Measurements from ENCODE around the gene SBDS.
A peak's percentile ranks its signal among the peaks of the same experiment; 100 is the strongest.
"Not testable (repeated sequence)": the region's sequence is repeated elsewhere in the genome, so short reads cannot be mapped to it uniquely, and the experiment has no call there.

Gene SBDS

DNA sequence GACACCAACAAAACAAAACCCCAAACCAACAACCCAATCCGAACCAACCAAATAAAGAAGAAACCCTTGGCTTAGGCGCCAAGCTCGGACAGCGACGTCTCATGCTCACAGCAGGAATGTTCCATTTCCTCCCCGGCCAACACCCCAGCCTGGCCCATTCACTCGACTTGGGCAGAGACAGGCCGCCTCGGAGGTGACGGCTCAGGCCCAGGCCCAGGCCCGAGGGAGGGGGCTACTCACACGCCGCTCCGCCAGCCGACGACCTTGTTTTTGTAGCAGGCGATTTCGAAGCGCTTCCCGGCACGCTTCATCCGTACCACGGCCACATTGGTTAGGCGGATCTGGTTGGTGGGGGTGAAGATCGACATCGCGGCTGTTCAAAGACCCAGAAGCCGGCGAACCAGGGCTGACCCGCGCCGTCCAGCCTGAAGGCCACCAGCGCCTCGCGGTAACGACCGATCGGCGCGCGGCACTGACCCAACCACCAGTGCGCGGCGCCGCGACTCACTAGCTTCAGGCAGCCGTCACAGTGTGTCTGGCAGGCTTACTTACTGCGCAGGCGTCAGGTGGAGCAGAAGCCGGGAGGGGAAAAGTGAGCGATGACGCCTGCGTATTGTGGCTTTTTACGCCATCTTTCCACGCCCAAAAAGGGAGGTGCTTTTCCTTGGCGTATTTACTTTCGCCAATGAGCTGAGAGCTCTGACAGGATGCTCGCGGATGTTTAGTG is at the start of gene SBDS:
Gene SBDS, minus strand, starts transcription at position 537 of the 727 bp plus-strand sequence. Its CDS starts 169 bp downstream, at position 368.
- DNase-seq: peak; percentile 99

DNA sequence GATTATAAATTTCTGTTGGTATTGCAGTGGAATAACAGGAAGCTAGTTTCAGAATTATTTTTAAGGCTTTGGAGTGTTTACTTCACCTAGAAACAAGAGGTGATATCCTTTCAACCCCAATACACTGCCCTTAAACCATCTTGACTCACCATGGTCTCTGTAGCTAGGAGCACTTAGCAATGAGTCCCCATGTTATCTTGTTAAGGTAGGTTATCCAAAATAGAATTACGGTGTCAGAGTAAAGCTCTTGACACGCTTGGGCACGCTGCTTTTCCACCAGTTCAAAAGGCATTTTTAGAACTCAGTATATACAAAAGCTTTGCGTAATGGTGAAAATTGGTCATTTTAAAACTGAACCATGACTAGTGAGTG is 48.2 kb upstream of the SBDS start:
- DNase-seq: not testable (repeated sequence)

DNA sequence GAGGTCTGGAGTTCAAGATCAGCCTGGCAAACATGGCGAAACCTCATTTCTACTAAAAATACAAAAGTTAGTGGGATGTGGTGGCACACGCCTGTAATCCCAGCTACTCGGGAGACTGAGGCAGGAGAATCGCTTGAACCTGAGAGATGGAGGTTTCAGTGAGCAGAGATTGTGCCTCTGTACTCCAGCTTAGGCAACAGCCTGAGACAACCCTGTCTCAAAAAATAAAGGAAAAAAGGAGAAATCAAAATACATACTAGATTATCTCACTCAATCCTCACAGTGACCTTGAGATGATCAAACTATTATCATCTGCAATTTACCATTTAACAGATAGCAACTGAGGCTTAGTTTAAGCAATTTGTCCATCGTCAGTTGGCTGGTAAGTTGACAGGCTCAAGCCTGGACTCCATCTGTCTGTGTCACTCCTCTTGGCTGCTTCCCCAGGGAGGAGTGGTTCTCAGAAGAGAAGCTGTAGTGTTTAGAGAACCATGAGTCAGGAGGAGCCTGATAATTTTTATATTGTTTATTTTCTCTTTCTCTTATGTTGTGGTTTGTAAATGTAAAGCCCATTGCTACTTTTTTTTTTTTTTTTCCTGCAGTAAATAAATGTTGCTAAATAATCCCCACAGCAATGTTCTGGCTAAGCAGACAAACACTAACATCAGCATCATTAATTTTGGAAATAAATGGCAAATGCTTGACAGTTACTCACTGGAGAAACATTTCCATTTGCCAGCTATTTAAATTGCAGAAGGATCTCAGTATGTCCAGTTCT is 47.6 kb upstream of the SBDS start:
- DNase-seq: peak; percentile 48

DNA sequence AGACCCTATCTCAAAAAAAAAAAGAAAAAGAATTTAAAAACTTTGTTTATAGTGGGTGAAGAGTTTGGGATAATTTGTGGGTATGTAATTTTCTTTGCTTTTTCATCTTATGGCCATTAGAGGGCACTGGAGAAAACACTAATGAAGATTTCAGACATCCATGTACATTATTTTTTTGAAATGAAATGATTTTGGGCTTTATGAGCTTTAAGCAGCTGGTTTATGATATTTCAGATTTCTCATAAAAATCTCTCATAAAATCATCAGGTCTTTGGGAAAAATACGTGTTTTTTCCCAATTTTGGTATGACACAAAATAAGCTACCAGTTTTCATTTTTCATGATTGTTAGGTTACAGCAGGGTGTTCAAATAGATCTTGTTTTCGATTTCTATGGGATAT is 45.4 kb upstream of the SBDS start:
- DNase-seq: not testable (repeated sequence)

DNA sequence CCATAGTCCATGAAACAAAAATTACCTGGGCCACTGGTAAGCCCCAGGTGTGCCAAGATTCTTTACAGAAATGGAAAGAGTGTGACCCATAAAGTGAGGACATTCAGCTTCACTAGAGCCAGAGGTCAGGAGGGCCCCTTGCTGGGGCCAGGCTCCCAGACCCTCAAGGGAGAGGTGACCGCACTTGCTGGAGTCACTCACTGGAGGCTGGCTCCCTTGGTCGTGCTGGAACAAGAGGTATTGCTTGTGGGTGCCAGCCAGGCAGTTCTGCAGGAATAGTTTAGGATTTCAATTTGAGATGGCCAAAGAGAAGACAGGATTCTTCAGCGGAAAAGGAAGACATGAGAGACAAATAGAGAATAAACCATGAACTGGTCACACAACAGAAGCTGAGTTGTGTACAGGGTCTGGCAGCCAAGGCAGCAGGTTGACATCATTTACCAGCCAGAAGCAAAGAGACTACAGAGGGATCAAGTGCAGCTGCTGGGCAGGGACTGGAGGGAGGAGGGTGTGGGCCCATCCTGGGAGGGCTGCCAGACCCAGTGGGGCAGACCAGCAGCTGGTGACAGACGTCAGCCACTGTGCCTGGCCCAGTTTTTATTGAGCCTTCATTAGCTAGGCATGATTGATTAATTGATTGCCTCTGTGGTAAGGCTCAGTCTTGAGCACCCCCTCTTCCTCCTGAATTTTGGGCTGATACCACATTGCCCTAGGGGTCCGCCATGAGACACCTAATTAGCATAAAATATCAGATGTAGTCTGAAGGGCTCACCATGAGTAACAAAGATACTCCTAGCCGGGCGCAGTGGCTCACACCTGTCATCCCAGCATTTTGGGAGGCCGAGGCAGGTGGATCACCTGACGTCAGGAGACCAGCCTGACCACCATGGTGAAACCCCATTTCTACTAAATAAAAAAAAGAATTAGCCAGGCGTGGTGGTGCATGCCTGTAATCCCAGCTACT is 41.3 kb upstream of the SBDS start:
- peak; percentile 48 for DNase-seq

DNA sequence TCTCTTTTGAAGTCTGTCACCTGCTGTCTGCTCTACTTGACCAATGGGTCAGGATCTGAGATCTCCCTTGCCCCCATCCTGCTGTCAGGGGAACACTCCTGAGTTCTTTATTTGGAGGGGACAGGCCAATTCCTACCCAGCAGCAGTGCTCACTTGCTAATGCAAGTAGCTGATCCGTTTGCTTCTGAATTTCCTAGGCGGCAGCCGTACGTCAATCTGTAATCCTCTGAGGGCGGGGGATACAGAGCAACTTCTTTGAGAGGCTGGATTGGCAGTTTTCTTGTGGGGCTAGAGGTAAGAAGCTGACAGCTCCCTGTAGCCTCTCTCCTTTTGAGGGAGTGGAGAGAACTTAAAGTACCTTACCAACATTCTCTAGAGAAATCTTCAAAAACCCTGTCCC is 37.9 kb upstream of the SBDS start:
- no peak for DNase-seq

DNA sequence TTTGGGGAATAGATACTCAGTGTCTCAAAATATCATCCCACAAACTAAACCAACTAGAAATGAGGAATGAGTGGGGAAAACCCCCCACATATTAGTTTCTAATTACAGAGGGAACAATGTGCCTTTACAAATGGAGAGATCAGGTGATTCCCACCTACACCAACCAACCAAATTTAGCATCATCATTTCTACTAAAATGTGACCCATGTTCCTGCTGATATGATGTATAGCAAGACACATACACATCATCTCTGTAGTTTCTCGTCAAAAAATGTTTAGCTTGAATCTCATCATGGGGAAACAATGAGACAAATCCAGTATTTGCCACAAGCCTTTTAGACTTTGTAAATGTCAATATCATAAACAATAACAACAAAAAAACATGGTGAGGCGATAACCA is 36.3 kb upstream of the SBDS start:
- DNase-seq: not testable (repeated sequence)

DNA sequence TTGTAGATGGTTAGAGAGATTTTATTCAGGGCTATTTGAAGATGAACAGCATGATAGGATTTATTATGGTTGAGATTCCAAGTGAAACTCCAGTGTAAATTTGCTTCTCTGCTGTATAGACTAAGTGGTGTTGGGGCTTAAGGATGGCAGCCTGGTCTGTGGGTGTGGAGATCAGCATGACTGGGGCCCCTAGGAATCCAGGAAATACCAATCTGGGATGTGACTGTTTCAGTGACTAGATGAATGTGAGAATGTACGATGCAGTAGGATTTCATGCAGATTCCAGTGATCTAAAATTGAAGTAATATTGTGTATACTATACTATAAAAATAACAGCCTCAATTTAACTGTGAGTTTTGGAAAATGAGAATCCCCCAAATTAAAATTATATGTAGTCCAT is 30.1 kb upstream of the SBDS start:
- not testable (repeated sequence) for DNase-seq

DNA sequence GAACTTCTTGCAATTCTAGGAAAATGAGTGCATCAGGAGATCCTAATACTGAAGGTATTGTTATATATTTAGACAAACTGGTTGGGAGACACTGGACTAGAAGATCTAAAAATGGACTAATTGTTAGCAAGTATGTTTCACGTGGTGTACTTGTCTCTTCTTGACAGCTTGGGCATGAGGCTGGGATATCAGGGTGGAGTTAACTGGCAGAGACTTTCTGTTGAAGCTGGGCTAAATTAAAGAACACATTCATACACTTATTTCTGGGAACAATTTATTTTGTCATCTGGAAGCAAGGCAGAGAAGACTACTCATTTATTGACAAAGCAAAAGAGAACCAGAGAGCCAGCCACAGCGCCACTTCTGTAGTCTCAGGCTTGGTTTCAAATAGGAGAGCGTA is 27.1 kb upstream of the SBDS start:
- no peak for DNase-seq

DNA sequence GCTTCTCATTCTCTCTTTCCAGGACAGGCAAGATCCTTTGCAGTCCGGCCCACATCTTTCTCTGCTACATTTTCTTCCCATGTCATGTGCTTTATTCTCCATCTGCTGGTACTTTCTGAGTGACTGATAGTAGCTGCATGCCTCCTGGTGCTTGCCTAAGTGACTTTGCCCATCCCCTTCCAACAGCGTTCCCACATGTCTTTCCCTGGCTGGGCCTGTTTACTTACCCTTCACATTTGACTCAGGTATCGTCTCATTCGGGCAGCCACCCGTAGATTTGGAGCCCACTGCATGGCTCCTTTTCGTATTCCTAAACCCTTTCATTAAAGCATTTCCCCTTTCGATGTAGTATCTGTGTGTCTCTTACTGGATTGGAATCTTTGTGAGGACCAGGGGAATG is 25.9 kb upstream of the SBDS start:
- DNase-seq: no peak

DNA sequence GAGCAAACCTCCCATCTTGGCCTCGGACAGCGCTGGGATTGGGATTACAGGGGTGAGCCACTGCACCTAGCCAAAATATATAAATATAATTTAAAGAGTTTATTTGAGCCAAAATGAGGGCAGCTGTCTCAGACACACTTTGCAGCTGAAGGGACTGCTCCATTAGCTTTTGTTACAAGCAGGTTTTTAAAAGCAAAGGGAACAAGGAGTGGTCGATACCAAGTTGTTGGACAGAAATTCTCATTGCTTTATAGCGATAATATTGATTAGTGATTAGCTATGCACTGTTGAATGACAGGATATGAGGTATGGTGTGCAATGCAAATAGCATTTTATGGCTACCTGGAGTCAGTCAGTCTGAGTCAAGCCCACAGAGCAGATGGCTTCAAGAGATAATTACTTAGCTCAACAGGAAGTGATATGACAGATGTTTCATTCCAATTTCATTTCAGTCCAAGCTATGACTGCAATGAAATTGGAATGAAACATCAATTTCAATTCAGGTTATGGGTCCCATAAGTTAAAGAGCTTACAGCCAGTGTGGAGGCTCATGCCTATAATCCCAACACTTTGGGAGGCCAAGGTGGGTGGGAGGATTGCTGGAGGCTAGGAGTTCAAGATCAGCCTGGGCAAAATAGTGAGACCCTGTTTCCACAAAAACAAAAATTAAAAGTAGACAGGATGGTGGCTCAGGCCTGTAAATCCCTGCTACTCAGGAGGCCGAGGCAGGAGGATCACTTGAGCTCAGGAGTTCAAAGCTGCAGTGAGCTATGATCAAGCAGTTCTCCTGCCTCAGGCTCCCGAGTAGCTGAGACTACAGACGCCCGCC is 24.4 kb upstream of the SBDS start:
- no peak for DNase-seq

DNA sequence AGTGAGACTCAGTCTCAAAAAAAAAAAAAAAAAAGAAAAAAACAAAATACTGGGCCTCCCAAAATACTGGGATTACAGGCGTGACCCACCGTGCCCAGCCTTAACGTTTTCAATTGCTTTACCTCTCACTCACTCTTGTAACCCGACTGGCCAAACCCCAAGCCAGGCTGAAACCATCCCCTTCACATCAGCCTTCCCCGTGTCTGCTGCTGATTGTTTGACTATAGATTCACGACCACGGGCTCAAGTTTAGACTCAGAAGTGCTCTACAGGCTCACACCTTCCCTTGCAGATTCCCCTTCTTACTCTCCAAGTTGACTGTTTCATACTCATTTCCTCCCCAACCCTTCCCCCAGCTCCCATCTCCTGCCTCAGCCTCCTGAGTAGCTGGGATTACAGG is 23.6 kb upstream of the SBDS start:
- no peak for DNase-seq

DNA sequence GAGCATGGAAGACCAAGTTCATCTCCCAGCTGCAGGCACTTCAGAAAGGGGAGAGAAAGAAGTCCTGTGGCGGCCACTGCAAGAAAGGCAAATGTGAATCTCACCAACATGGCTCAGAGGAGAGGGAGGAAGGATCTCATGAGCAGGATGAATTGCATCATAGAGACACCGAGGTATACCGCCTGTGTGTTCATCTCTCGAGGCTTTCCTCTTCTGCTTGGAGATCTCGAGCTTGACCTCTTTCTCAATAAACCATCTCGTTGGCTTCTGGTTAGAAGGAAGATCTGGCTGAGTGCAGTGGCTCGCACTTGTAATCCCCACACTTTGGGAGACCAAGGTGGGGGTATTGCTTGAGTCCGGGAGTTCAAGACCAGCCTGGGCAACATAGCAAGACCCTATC is 22.6 kb upstream of the SBDS start:
- not testable (repeated sequence) for DNase-seq

DNA sequence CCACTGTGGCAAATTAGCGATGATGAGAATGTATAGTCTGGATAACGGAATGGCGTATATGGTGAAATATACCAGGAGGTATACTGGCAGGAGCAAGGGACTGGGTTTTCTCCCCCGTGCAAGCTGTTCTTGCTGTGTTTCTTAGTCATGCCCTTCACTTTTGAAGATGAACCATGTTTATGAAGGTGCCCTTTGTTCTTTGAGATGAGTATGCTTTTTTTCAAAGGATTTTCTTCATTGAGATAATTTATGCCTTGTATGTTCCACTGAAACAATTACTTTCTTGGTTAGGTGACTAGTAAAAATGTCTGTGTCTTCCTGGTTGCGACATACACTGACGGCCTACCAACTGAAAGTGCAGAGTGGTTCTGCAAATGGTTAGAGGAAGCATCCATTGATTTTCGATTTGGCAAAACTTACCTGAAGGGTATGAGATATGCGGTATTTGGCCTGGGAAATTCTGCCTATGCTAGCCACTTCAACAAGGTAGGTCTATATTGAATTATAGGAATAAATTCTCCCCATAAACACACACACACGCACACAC is 18.8 kb upstream of the SBDS start:
- DNase-seq: not testable (repeated sequence)

DNA sequence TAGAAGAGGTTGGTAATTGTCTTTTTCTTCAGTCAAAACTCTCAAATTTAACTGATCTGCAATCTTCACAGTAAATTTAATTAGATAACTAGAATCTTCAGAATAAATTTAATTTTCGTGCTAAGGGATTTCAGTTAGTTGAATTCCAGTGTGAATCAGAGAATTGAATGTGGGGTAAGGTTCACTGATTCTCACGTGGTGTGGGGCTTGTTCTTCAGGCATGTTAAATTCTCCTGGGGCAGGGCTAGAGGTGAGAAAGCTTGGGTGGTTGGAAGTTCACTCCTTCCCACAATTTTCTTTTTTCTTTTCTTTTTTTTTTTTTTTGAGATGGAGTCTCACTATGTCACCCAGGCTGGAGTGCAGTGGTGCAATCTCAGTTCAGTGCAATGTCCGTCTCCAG is 14.3 kb upstream of the SBDS start:
- DNase-seq: not testable (repeated sequence)

DNA sequence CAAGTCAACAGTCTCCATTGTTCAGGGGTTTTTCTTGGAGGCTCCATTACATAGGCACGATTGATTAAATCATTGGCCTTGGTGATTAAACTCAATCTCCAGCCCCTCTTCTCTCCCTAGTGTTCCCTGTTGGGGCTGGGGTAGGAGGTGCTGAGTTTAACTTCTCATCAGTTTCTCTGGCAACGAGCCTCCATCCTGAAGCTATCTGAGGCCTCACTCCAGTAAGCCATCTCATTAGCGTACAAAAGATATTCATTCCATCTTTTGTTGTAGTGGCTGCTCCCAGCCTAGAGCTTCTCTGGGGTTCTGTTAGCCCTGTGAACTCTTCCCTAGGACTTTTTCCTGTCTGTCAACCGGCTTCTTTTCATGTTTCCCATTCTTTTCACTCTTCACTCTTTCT is 12.9 kb upstream of the SBDS start:
- DNase-seq: no peak

DNA sequence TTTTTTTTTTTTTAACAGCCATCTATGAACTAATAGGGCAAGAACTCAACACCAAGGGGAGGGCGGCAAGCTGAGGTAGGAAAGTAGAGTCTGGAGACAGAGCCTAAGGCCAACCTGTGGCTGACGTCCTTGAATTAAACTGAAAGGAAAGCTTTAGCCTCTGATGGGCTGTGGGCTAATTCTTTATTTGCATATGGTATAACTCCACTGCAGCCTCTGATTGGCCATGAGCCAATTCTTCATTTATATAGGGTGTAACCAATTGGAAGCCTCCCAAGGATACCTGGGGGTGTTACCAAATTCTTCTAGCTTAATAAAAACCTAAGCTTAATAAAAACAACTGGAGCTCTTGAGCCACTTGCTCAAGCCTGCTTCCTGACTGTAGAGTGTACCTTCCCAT is 11.6 kb upstream of the SBDS start:
- DNase-seq: no peak

DNA sequence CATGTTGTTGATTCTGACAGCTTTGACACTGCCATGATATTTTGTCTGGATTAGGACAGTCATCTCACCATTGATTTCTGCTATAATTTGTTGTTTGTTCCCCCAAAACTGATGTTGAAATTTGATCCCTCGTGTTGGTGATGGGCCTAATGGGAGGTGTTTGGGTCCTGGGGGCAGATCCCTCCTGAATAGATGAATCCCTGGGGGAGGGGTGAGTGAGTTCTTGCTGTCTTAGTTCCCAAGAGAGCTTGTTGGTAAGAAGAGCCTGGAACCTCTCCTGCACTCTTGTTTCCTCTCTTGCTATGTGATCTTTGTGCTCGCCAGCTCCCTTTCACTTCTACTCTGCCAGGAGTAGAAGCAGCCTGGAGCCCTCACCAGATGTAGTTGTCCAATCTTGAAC is 8.8 kb upstream of the SBDS start:
- not testable (repeated sequence) for DNase-seq

DNA sequence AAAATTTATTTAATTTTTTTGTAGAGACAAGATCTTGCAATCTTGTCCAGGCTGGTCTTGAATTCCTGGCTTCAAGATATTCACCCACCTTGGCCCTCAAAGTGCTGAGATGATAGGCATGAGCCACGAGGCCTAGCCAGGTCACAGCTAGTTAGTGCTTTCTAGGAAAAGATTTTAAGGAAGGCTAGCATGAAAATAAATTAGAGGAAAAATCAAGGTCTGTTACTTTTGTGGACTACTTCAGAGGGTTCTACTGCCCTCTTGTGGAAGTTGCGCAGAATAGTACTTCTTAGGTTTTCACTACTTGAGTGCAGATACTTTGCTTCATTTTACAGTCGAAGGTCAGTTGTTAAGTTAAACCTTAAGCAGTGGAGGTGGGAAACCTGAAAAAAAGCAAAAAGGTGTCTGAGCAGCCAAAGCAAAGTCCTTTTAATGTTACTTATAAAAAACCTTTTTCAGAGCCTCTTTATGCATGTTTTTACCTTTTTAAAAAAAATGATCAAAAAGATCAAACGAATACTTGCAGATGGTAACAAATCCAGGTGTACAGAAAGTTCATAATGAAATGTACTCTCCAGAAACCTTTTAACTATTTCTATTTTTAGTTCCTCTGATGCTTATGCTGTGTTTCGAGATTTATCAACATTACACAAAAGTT is 5.3 kb upstream of the SBDS start:
- peak; percentile 37 for DNase-seq

DNA sequence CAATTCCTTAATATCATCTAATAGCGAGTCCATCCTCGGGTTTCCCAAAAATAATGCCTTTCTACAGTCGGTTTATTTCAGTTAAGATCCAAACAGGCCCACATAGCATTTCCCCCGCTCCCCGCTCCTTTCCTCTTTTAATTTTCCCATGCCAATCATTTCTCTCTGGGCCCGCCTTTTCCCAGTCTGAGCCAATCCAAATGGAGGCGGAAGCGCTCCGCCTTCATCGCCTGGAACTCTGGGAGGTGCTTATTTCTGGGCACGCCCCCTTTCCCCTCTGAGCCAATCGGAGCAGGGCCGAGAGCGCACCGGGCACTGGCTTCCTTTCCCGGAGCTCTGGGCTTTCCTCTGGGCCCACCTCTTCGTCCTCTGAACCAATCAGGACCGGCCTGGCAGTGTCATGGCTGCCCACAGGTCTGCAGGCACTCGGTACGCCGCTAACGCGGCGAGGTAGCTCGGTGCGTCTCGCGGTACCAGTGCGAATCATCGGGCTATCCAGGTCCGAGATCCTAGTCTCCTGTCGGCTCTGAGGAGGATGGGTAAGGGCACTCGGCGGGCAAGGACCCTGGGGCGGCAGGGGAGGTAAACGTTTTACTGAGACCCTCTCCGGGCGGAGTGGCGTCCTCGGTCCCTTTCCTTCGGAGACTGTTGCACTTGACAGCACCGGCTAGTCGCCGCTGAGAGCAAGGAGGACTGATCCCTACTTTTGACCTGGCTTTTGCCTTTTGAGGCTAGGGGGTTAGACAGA is 1.2 kb upstream of the SBDS start, which contains the start of gene TYW1:
Gene TYW1, plus strand, starts transcription at position 390 of the 748 bp plus-strand sequence. Its CDS starts 146 bp downstream, at position 536.
- DNase-seq: peak; percentile 100

DNA sequence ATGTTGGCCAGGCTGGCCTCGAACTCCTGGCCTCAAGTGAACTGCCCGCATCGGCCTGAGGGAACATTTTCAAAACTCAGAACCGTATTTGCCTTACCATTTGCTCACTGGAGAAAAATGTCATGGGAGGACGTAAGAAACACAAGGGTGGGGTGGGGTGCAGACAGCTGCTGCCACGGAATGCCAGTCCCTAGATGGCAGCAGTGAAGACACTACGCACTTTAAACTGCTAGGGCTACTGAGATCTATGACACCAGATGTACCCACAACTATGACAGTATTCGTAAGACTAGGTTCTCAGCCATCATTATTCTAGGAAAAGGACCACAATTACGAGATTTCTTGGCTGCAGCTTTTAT is 716 bp downstream of the SBDS start:
- peak; percentile 82 for DNase-seq
